ENCODE measurements around the gene AZU1.

DNA sequence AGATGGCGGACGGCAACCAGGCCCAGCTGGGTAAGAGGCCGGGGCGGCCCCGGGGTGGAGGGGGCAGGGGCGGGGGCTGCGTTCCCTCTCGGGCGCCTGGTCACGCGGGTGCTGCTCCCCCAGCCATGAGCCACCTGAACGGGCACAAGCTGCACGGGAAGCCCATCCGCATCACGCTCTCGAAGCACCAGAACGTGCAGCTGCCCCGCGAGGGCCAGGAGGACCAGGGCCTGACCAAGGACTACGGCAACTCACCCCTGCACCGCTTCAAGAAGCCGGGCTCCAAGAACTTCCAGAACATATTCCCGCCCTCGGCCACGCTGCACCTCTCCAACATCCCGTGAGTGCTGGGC lies 19.2 kb upstream of the AZU1 start:
- no peak for TF ChIP-seq POLR2A (IDR thresholded peaks at IDR 0.05)
- TF ChIP-seq, protein P1, sequence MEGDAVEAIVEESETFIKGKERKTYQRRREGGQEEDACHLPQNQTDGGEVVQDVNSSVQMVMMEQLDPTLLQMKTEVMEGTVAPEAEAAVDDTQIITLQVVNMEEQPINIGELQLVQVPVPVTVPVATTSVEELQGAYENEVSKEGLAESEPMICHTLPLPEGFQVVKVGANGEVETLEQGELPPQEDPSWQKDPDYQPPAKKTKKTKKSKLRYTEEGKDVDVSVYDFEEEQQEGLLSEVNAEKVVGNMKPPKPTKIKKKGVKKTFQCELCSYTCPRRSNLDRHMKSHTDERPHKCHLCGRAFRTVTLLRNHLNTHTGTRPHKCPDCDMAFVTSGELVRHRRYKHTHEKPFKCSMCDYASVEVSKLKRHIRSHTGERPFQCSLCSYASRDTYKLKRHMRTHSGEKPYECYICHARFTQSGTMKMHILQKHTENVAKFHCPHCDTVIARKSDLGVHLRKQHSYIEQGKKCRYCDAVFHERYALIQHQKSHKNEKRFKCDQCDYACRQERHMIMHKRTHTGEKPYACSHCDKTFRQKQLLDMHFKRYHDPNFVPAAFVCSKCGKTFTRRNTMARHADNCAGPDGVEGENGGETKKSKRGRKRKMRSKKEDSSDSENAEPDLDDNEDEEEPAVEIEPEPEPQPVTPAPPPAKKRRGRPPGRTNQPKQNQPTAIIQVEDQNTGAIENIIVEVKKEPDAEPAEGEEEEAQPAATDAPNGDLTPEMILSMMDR (IDR thresholded peaks at IDR 0.05), result no peak
